Left forelimb (tissue), 1 donor: ENCODE results near the gene ZNF410.
"Not testable (repeated sequence)": the region's sequence is repeated elsewhere in the genome, so short reads cannot be mapped to it uniquely, and the experiment has no call there.

Experiments used
- DNase-seq: peaks from one replicate; pipeline ENCODE4 v3.0.0-alpha.2; 2018; ENCODE audit warnings: low spot score

Gene ZNF410

GRCh38 chr14:73886449-73887317 lies at the start of gene ZNF410:
TSS of gene ZNF410 (plus strand) at chr14:73886859. CDS start at chr14:73892176, 5,317 bp downstream.
- peak; percentile 96 for DNase-seq

GRCh38 chr14:73838293-73839034 lies 48.2 kb upstream of the ZNF410 start:
- DNase-seq: not testable (repeated sequence)

GRCh38 chr14:73842201-73842600 lies 44.5 kb upstream of the ZNF410 start:
- DNase-seq: no peak

GRCh38 chr14:73842851-73843250 lies 43.8 kb upstream of the ZNF410 start:
- DNase-seq: no peak

GRCh38 chr14:73843296-73843695 lies 43.4 kb upstream of the ZNF410 start:
- DNase-seq: no peak

- DNase-seq: no peak
Measured at GRCh38 chr14:73846947-73847346, 39.7 kb upstream of the ZNF410 start.

- DNase-seq: no peak
Measured at GRCh38 chr14:73851000-73851399, 35.7 kb upstream of the ZNF410 start.

GRCh38 chr14:73851567-73852382 lies 34.9 kb upstream of the ZNF410 start, which contains the start of gene PTGR2:
TSS of gene PTGR2 (plus strand) at chr14:73851831. CDS start at chr14:73858863, 7,032 bp downstream.
- DNase-seq: peak; percentile 99

- no peak for DNase-seq
Measured at GRCh38 chr14:73859145-73859544, 27.5 kb upstream of the ZNF410 start.

GRCh38 chr14:73861073-73861472 lies 25.6 kb upstream of the ZNF410 start:
- DNase-seq: no peak

- DNase-seq: no peak
Measured at GRCh38 chr14:73862480-73862879, 24.2 kb upstream of the ZNF410 start.

GRCh38 chr14:73863209-73863608 lies 23.4 kb upstream of the ZNF410 start:
- DNase-seq: no peak

- DNase-seq: no peak
Measured at GRCh38 chr14:73865534-73866113, 21.0 kb upstream of the ZNF410 start.

GRCh38 chr14:73869754-73870153 lies 16.9 kb upstream of the ZNF410 start:
- not testable (repeated sequence) for DNase-seq

- no peak for DNase-seq
Measured at GRCh38 chr14:73870525-73871235, 16.0 kb upstream of the ZNF410 start.

- no peak for DNase-seq
Measured at GRCh38 chr14:73873660-73874059, 13.0 kb upstream of the ZNF410 start.

GRCh38 chr14:73877790-73878189 lies 8.9 kb upstream of the ZNF410 start:
- DNase-seq: no peak

- no peak for DNase-seq
Measured at GRCh38 chr14:73878436-73878835, 8.2 kb upstream of the ZNF410 start.

- no peak for DNase-seq
Measured at GRCh38 chr14:73879027-73879426, 7.6 kb upstream of the ZNF410 start.

GRCh38 chr14:73884438-73885190 lies 2.0 kb upstream of the ZNF410 start:
- DNase-seq: no peak

- no peak for DNase-seq
Measured at GRCh38 chr14:73887318-73887616, 608 bp downstream of the ZNF410 start.
